AG08396 (cell line): ENCODE results near the gene ASF1B.
"Not testable (repeated sequence)": the region's sequence is repeated elsewhere in the genome, so short reads cannot be mapped to it uniquely, and the experiment has no call there.

Experiments used
- DNase-seq: peaks from one replicate; pipeline ENCODE4 v3.0.0; 2012; ENCODE audit warnings: low spot score, mixed read lengths

Gene ASF1B

GRCh38 chr19:14159059-14159458, 22.7 kb upstream of the ASF1B start:
- DNase-seq = no peak

GRCh38 chr19:14158276-14159023, 22.1 kb upstream of the ASF1B start:
- DNase-seq = no peak

GRCh38 chr19:14156971-14157717, 20.8 kb upstream of the ASF1B start:
- no peak for DNase-seq

- no peak for DNase-seq
Measured at GRCh38 chr19:14156122-14156521, 19.7 kb upstream of the ASF1B start.

- no peak for DNase-seq
Measured at GRCh38 chr19:14155371-14155770, 19.0 kb upstream of the ASF1B start.

GRCh38 chr19:14152713-14153112, 16.3 kb upstream of the ASF1B start:
- no peak for DNase-seq

GRCh38 chr19:14150770-14151661, 14.6 kb upstream of the ASF1B start:
- DNase-seq = no peak

- DNase-seq = no peak
Measured at GRCh38 chr19:14150041-14150769, 13.8 kb upstream of the ASF1B start.

- peak; percentile 51 for DNase-seq
Measured at GRCh38 chr19:14149509-14149994, 13.2 kb upstream of the ASF1B start.

- DNase-seq = no peak
Measured at GRCh38 chr19:14148751-14149410, 12.5 kb upstream of the ASF1B start.

GRCh38 chr19:14147797-14148605, 11.6 kb upstream of the ASF1B start:
- peak; percentile 90 for DNase-seq

GRCh38 chr19:14146789-14147216, 10.4 kb upstream of the ASF1B start:
- DNase-seq = peak; percentile 79

- DNase-seq = not testable (repeated sequence)
Measured at GRCh38 chr19:14146169-14146568, 9.8 kb upstream of the ASF1B start.

- no peak for DNase-seq
Measured at GRCh38 chr19:14145381-14145780, 9.0 kb upstream of the ASF1B start.

GRCh38 chr19:14142262-14143190, 6.1 kb upstream of the ASF1B start:
- DNase-seq = no peak

- DNase-seq = no peak
Measured at GRCh38 chr19:14141041-14141440, 4.7 kb upstream of the ASF1B start.

GRCh38 chr19:14139944-14140343, 3.6 kb upstream of the ASF1B start:
- no peak for DNase-seq

GRCh38 chr19:14138576-14139265, 2.3 kb upstream of the ASF1B start:
- DNase-seq = peak; percentile 38
